Right lobe of liver (tissue), 6 donors: Measurements from ENCODE around the gene ZNF865. TPM values are rescaled to one million over a fixed set of nuclear protein-coding genes. Genes with fewer than 3 reads are reported as not detected.
"Not testable (repeated sequence)": the region's sequence is repeated elsewhere in the genome, so short reads cannot be mapped to it uniquely, and the experiment has no call there.

Experiments used
- ATAC-seq, 4 donors: fragments of 200-7000 bp; cut with Tn5 transposase; one replicate each; pipeline ENCODE4 v1.9.1; 2020; ENCODE audit warnings: mild to moderate bottlenecking in 4 of 4, moderate library complexity in 4 of 4
- DNase-seq, 3 donors: peaks; one replicate each; pipeline ENCODE4 v3.0.0-alpha.2; 2020
- H3K27ac ChIP-seq, 3 donors: fragments of 200-600 bp; one replicate each; pipeline ENCODE4 v1.8.0; 2022
- H3K27me3 ChIP-seq, 2 donors: fragments of 200-600 bp; one replicate each; pipeline ENCODE4 v1.8.0; 2022
- H3K36me3 ChIP-seq, 4 donors: fragments of 200-600 bp; sonication (generic) in 1 of 4; one replicate each; pipeline versions ENCODE4 v1.5.1 to v1.8.0; 2017 to 2022; ENCODE audit warnings: control low read depth in 1 of 4
- H3K4me1 ChIP-seq, 4 donors: fragments of 200-600 bp; sonication (generic) in 1 of 4; one replicate each; pipeline versions ENCODE4 v1.5.1 to v1.8.0; 2017 to 2022; ENCODE audit warnings: control low read depth in 1 of 4
- H3K4me3 ChIP-seq, 3 donors: fragments of 200-600 bp; one replicate each; pipeline ENCODE4 v1.8.0; 2022
- H3K9me3 ChIP-seq, 4 donors: fragments of 200-600 bp; sonication (generic) in 1 of 4; one replicate each; pipeline versions ENCODE4 v1.5.1 to v1.8.0; 2017 to 2022; ENCODE audit warnings: control low read depth in 1 of 4
- CTCF ChIP-seq, 4 donors: fragments of 200-600 bp in 3 of 4; fragments of 450-650 bp in 1 of 4; IDR thresholded peaks; one replicate each; pipeline versions ENCODE4 v1.5.1 to v1.8.0; 2016 to 2022; ENCODE audit warnings: antibody characterized with exemption in 4 of 4, mild to moderate bottlenecking in 2 of 4
- POLR2A ChIP-seq: fragments of 450-650 bp; IDR thresholded peaks from one replicate; pipeline ENCODE4 v1.6.1; 2017; ENCODE audit warnings: antibody characterized with exemption, mild to moderate bottlenecking
- WGBS: methylation state at CpG from one replicate; pipeline ENCODE4 v1.1.6; 2018; ENCODE audit warnings: low coverage, low lambda C conversion rate; ENCODE audit not compliant: insufficient coverage; ENCODE audit errors: missing lambda C conversion rate; 5-methylcytosine and 5-hydroxymethylcytosine counted together
- intact Hi-C, 2 donors: fragments of 100-400 bp; cut with DNase I; formaldehyde crosslinking; loops; one replicate each; pipeline versions ENCODE4 v1.11.2 to v1.14.1; 2022
- total RNA-seq, 6 experiments: library from RNA; depleted of rRNA in 2 of 6; stranded (reverse); fragments of >200 nt in 2 of 6; fragmentation: NEBNext Ultra II Directional in 3 of 6; extraction: Animal tissue kit (Norgen Biotek cat#: 25700) in 3 of 6; gene quantifications; one replicate each; pipeline versions ENCODE4 v1.1.0 to v1.2.4, GENCODE V29; 2016 to 2023
- donor health status: DM: no; HTN: yes; CAD: no.
- donor health status: DM: no; HTN: no; CAD: no.
- donor health status: DM: no; HTN: no; CAD: no.
- donor health status: DM: no; HTN: yes; CAD: no.
- donor health status: DM: no; HTN: yes; CAD: no.

Gene ZNF865
- total RNA-seq, 6 experiments from 2014 or later, result 4.2 to 6.0 (median 4.7) TPM

GRCh38 chr19:55567708-55568328 is 37.6 kb upstream of the ZNF865 start:
- H3K27ac ChIP-seq, result no peak overlapping the region
- no peaks in the 10 kb centered on the region for H3K36me3 ChIP-seq
- H3K4me3 ChIP-seq, result no peak overlapping the region
- no peak for DNase-seq
- intact Hi-C loops, result no loop called here
- no peaks in the 10 kb centered on the region for H3K9me3 ChIP-seq
- no peaks in the 10 kb centered on the region for H3K27me3 ChIP-seq
- TF ChIP-seq CTCF (IDR thresholded peaks at IDR 0.05) (no peak), POLR2A (no peak)
- no peak for ATAC-seq
- no peaks in the 10 kb centered on the region for H3K4me1 ChIP-seq

GRCh38 chr19:55569477-55569876 is 36.0 kb upstream of the ZNF865 start:
- intact Hi-C loops, H3K4me3 ChIP-seq, H3K27ac ChIP-seq, DNase-seq, H3K4me1 ChIP-seq, H3K27me3 ChIP-seq, ATAC-seq, H3K36me3 ChIP-seq, H3K9me3 ChIP-seq: not testable (repeated sequence)
- 56% methylated on average over 2 of the region's 5 CpGs for WGBS

- H3K36me3 ChIP-seq, H3K9me3 ChIP-seq, DNase-seq, H3K4me1 ChIP-seq, H3K27me3 ChIP-seq, H3K4me3 ChIP-seq, ATAC-seq, intact Hi-C loops, H3K27ac ChIP-seq: not testable (repeated sequence)
- 79% methylated on average over 6 of the region's 6 CpGs for WGBS
Measured at GRCh38 chr19:55573929-55574328, 31.5 kb upstream of the ZNF865 start.

GRCh38 chr19:55576746-55577145 is 28.7 kb upstream of the ZNF865 start:
- Histone ChIP-seq H3K4me1 (peaks cover 0 to 9% (median 0%) of the 10 kb centered on the region in 4 donors), H3K4me3 (no peak overlapping the region), H3K36me3 (no peaks in the 10 kb centered on the region), H3K9me3 (no peaks in the 10 kb centered on the region), H3K27ac (no peak overlapping the region), H3K27me3 (no peaks in the 10 kb centered on the region)
- ATAC-seq (no peak), DNase-seq (no peak)
- no peak for TF ChIP-seq CTCF (IDR thresholded peaks at IDR 0.05)
- TF ChIP-seq POLR2A, result no peak
- WGBS, result 83% methylated on average over 5 of the region's 5 CpGs
- intact Hi-C loops, result no loop called here

GRCh38 chr19:55578031-55578760 is 27.3 kb upstream of the ZNF865 start:
- Histone ChIP-seq H3K9me3 (no peaks in the 10 kb centered on the region), H3K27me3 (no peaks in the 10 kb centered on the region), H3K4me1 (peaks cover 0 to 18% (median under 1%) of the 10 kb centered on the region in 4 donors), H3K36me3 (no peaks in the 10 kb centered on the region), H3K4me3 (no peak overlapping the region), H3K27ac (no peak overlapping the region)
- TF ChIP-seq POLR2A (no peak), CTCF (IDR thresholded peaks at IDR 0.05) (no peak)
- 100% methylated on average over 4 of the region's 83 CpGs for WGBS
- ATAC-seq, result no peak
- DNase-seq, result no peak
- intact Hi-C loops, result no loop called here
